HG03575 (cell line): ENCODE measurements around the gene SH3BGRL3.

Experiments
- ATAC-seq: cut with Tn5 transposase; IDR thresholded peaks from one replicate; pipeline ENCODE4 v1.9.1; 2021; ENCODE audit not compliant: unreplicated experiment, insufficient number of reproducible peaks, low FRiP score; ENCODE audit errors: extremely low read depth

Gene SH3BGRL3

DNA sequence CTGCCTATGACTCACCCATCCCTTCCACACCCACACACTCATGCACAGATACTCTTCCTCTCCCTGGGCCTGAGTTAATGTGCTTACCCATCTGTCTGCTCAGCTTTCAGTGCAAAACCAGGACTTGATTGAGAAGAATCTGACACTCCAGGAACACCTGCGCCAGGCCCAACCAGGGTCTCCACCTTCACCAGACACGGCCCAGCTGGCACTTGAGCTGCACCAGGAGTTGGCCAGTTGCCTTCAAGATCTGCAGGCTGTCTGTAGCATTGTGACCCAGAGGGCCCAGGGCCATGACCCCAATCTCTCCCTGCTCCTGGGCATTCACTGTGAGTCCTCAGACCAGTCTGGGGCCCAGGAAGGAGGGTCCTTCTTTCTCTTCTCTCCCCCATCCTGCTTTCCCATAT lies 3.5 kb upstream of the SH3BGRL3 start:
- ATAC-seq = no peak

DNA sequence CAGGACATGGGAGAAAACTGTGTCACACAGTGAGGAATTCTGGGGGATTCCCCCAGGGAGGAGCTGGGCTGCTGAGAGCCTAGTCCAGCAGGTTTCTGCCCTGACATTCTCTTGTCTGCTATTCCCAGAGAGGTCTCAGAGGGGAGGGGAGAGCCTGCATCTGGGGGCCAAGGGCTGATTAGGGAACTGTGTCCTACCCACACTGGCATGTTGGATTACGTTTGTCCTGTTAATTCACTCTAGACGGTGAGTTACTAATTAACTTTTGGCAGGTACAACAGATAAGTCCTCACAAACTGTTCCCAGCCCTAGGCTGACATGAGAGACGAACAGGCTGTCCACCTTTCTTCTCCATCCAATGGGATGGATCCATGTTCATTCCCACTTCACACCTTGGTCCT lies 2.6 kb upstream of the SH3BGRL3 start:
- no peak for ATAC-seq

DNA sequence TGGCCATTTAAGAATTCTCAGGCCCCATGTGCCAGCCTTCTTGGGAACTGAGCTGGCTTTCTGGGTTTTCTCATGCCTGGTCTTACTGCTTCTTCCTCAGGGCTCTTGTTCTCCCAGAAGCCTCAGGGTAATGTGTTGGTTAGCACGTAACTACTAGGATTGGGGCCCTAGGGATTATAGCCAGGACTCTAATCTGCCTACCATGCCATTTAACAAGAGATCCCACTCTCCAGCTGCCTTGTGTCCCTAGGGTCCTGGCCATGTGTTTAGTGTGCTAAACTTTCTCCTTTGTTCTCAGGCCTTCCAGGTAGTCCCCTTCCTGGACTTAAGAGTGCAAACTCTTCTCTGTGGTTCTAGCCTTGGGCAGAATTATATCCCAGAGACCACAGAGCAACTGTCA lies 2.2 kb upstream of the SH3BGRL3 start:
- no peak for ATAC-seq

DNA sequence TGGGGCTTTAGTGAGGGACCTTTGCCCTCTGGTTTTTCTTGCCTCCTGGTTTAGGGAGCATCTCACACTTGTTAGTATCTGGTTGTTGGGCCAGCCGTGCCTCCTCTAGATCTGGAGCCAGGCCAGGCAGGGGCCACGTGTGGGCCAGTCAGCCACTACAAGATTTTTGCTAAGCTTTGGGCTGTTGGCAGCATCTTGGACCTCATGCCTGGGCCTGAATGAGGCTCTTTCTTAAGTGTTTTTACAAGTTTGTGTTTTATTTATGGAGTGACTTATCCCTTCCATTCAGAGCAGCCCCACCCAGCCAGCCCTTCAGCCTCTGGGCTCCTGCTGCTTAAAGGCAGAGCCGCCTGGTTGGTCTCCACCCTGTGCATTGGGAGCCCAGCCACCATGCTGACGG lies 1.6 kb upstream of the SH3BGRL3 start:
- ATAC-seq = no peak

DNA sequence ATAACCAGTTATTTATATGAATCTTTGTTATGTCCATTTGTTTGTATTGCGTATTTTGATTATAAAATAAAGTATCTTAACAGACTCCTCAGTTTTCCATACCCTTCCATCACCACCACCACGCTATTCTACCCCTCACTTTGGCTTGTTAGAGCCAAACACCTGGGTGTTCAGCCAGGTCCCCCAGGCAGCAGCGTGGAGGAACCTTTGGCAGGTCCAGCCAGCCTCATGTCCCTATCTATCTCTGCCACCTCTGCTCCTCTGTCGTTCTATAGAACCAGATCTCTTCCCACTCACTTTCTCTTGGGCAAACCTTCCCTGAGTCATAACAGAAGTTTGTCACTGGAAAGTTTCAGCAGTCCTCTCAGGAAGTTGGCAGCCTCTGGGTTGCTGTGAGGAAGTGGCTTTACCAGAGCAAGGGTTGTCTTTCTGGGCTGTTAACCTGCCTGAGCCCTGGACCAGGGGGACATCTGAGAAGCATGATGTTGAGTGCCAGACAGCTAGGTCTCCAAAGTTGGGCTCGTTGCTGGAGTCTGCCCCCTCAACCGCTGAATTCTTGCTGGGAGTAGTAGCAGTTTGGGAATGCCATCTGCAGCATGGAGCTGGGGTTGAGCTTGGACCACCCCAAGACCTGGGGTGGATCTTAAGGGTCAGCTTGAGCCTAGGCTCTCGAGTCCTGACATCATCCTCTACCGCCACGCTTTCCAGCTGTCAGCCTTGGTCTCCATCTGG lies 996 bp upstream of the SH3BGRL3 start:
- no peak for ATAC-seq

DNA sequence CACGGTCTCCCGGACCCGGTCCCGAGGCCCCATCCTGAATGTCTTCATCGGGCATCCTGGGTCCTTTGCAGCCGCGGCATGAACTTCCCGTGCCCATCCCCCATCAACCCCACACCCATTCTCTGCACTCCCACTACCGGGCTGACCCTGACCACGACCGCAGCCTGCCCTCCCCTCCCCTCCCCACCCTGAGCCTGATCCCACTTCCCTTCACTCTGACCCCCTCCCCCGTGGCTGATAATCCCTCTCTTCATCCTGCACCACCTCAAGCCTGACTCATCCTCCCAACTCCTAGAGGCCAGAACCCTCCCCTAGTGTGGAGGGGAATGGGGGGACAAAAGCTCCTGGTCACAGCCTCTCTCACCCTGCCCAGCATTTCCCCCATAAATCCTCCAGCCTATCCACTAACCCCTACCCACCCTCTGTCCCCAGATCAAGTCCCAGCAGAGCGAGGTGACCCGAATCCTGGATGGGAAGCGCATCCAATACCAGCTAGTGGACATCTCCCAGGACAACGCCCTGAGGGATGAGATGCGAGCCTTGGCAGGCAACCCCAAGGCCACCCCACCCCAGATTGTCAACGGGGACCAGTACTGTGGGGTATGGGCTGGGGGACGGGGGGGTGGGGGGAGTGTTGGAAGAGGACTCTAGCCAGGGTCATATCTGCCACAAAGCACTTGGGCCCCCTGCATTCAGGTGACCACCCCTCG lies 602 bp downstream of the SH3BGRL3 start:
- no peak for ATAC-seq

DNA sequence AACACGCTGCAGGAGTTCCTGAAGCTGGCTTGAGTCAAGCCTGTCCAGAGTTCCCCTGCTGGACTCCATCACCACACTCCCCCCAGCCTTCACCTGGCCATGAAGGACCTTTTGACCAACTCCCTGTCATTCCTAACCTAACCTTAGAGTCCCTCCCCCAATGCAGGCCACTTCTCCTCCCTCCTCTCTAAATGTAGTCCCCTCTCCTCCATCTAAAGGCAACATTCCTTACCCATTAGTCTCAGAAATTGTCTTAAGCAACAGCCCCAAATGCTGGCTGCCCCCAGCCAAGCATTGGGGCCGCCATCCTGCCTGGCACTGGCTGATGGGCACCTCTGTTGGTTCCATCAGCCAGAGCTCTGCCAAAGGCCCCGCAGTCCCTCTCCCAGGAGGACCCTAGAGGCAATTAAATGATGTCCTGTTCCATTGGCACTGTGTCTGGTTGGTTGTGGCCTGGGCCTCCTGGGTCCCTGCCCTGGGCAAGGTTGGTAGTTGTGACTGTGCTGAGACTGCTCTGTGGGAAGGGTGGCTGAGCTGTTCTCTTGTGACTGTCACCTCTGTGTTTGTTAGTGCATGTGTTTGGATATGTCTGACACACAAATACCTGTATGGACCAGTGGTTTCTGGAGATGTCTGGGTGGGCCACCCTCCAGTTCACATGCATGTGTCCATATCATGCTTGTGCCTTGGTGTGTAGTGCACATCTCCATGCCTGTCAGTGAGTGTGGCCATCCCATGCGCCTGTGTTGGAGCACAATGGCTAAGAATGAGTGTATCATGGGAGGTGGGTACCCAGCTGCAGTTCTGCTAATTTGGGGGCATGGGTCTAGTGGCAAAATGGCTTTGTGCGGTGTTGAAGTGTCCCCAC lies 1.4 kb downstream of the SH3BGRL3 start:
- no peak for ATAC-seq

DNA sequence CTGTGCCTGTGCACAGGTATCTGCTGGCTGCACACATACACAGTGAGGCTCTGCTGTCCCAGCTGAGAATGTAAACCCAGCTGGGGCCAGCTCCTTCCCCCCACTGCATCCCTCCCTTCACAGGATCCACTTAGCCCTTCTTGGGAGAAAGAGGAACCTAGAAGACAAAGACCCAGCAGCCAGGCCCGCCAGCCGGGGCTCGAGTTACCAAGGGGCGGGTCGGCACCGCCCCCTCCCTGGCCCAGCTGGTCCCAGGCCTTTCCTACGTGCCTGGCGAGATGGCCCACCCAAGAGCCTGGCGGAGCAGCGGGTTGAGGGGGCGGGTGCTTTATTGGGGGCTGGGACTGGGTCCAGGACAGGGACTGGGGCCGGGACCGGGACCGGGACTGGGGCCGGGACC lies 2.1 kb downstream of the SH3BGRL3 start:
- no peak for ATAC-seq

DNA sequence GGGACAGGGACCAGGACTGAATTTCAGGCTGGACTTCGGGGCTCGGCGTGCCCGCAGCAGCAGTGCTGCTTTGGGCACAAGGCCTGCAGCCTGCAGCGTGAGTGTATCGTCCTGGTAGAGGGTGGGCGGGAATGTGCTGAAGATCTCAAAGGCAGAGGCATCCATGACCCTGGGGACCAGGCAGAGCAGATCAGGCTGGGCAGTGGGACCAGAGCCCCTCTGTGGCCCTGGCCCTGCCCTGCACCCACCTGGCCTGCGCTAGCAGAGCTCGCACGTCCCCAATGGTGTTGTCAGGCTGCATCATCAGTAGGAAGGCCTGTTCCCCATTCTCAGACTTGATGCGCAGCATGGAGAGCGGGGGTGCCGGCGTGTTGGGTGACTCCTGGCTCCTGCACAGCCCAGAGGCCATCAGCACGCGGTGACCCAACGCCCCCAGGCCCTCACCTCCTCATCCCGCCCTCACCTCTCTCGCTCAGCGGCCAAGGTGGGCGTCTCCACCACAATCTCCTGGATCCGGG lies 2.6 kb downstream of the SH3BGRL3 start:
- no peak for ATAC-seq

DNA sequence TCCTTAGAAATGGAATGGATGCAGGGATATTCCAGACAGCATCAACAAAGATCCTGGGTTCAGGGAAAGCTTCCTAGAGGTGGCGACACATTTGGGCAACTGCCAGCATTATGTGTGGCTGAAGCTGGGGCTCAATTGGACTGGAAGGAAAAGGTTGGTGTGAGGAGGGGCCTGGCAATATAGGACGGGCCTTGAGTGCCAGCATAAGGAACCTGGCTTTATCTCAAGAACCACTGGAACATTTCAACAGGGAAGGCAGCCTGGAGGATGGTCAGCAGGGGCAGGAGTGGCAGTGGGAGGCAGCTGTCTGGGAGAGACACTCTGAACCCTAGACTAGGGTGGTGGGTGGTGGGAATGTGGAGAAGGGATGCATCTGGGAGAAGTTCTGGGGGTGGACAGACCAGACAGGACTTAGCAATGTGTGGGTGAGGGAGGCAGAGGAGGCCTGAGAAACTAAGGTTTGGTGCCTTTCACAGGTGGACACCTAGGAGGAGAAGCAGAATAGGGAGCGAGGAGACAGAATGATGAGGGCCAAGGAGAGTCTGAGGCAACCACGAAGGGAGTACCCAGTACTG lies 3.5 kb downstream of the SH3BGRL3 start:
- ATAC-seq = no peak

DNA sequence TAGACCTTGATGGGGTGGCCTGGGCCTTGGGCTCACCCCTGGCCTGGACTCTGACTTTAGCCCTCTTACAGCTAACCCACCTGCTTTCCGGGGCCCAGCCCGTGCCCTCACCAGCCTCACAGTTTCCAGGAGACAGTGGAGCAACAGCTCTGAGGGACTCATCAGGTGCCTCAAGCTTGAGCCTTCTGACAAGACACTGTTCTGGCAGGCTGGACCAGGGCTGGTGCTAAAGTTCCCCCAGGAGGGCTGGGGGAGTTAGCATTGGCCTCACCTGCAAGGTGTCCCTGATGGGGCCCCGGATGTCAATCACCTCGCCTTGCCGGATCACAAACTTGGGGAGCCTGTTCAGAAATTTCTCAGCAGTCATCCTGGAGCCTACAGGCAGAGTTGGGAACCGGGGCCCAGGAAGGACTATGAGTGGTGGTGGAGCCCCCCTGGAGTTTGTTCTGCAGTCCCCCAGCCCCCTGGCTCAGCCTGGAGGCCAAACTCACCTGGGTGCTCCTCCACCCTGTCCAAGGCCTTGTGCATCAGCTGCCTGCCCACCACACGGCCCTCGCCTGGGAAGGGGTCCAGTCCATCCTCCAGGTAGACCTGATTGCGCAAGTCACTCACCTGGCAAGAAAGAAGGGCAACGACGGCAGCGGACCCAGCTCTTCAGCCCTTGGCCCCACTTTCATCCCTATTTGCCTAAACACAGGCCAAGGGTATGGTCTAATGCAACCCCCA lies 4.1 kb downstream of the SH3BGRL3 start:
- ATAC-seq = no peak

DNA sequence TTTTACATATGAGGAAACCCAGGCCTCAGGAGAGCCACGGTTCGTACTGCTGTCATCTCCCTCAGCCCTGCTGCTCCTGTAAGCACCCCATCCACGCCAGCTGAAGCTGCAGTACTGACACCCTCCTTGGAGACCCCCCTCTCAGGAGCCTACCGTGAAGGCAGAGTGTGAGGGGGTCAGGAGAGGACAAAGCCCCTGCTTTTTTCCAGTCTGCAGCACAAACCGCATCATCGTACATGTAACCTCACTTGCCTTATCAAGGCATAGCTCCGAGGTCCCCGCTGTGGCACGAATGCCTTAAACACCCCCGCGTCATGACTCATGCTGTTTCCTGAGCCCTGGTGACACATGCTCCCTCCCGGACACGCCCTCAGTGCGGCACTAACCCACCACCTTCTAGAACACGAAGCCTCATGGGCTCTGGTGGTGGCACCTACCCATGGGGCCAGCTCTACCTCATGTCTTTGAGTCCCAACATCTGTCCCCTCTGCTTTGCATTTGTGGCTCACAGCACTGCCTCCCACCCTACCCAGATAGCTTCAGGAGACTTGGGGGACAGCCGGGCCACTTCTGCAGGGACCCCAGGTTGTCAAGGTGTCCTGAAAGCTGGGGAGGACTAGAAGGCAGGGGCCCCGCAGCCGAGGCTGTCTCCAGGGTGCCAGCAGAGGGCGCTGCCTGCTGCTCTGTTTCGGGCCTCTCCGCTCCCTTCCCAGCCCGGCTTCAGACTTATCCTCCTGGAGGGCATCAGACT lies 4.9 kb downstream of the SH3BGRL3 start:
- no peak for ATAC-seq

DNA sequence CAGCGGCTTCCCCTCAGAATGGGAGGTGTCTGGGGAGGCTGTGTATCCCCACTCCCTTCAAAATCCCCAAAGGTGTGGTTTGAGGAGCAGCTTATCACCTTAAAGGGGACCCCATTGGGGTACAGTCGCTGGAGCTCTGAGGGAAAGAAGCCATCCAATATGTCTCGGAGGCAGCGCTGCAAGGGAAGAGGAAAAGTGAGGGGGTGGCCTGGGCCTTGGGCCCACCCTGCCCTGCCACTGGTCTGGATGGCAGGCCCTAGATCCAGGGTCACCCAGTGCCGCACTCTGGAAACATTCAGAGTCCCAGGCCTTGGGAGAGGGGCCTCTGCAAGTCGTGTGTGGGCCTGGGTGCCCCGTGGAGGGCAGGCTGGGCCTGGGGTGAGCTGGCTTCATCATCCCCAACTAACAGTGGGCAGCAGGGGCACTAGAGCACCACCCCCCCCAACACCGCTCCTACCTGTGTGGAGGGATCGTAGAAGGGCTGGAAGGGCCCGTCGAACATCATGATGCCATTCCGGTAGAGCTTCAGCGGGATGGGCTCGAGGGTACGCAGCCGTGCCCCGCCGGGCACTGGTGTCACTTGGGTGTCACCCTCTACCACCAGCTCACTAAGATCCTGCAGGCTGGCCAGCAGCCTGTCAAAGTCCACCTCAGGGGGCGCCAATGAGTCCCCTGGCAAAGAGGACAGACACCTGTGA lies 5.6 kb downstream of the SH3BGRL3 start:
- no peak for ATAC-seq

DNA sequence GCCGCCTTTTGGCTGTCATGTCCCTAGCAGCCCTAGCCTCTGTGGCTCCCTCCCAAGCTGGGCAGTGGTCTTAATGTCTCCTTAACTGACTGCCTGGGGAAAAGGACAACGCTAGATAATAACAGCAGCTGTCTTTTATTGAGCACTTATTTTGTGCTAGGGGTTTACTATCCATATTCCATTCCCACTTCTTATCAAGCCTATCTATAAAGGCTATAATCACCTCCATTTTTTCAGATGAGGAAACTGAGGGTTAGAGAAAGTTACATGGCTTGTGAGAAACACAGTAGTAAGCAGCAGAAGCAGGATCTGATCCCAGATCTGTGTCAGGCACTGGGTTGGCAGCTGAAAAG lies 6.2 kb downstream of the SH3BGRL3 start:
- no peak for ATAC-seq

DNA sequence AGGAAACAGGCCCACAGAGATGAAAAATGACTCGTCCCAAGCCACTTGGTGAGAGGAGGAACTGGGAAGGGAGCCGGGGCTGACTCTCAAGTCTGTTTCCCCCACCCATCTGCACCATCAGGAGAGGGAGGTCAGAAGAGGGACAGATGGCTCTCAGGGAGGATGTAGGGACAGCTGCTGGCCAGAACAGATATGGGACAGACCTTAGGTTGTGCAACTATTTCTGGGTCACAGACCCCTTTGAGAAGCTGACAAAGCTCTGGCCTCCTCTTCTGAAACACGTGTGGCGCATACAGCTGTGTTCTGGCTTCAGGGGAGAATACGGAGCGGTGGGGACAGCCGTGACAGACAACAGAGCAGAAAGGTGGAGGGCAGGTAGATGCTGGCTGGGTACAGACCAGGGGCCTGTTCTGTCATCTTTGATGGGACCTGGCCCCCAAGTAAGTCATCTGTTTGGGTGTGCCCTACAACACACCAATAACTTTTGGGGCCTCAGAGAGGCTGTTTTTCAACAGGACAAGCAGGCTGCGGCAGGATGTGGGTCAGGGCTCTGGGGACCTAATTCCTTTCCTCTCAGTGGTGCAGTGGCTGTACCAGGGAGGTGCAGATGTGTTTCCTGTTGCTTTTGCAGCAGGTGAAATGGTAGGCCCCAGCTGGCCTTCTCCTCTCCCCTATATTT lies 7.3 kb downstream of the SH3BGRL3 start:
- ATAC-seq = no peak

DNA sequence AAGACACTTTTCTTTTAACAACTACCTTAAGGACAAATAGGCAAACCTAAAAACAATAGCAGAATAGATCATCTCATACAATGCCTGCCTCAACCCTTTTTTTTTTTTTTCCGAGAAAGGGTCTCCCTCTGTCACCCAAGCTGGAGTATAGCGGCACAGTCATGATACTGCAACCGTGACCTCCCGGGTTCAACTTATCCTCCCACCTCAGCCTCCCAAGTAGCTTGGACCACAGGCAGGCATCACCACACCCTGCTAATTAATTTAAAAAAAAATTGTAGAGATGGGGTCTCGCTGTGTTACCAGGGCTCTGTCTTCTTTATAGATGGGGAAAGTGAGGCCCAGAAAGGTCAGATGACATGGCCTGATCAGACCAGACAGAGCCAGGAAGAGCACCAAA lies 7.9 kb downstream of the SH3BGRL3 start:
- ATAC-seq = no peak

DNA sequence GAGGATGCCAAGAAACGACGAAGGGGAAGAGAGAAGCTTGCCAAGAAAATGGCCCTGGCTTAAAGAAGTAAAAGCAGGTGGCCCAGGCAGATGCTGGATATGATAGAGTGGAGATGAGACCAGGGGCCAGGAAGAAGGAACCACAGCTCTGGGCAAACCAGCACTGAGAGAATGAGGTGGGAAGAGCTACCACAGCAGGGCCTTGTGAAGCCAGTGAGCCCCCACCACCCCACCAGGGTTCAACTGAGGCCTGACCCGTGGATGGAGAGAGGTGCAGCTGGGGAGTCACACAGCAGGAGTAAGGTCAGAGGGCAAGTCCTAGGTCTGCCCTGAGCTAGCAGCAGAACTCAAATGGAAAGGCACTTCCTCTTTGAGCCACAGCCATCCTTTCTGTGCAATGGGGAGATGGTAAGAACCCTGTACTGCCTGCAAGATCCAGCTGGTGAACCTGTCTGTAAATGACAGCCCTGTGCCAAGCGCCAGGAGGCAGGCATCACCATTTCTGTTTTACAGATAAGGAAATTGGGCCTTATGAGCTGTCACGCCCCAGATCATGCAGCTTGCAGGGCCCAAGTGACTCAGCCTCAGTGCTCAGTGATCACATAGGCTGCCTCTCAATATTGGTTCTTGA lies 8.5 kb downstream of the SH3BGRL3 start:
- ATAC-seq = no peak
